ENCODE measurements around the gene TBCB. TPM values are rescaled to one million over a fixed set of nuclear protein-coding genes. Genes with fewer than 3 reads are reported as not detected.

TBCB gene
- total and polyA plus RNA-seq, 2 donors (not counting 3 experiments of a cell fraction or from before 2014, with no cell fraction given) = 178 to 363 TPM

GRCh38 chr19:36112678-36113077, 2.6 kb upstream of the TBCB start:
- Histone ChIP-seq H3K4me3 (replicated peaks in 1 of 3; ENCODE audit: insufficient read depth in 1 of 3, low read depth in 1 of 3, low read length in 3 of 3) (no peak overlapping the region), H3K9me1 (replicated peaks; ENCODE audit: control insufficient read depth, extremely low read depth, insufficient read depth, low read length) (no peaks in the 10 kb centered on the region), H3K79me2 (ENCODE audit: control insufficient read depth, insufficient read depth, low read length) (peaks cover 13% of the 10 kb centered on the region), H3K4me1 (ENCODE audit: control insufficient read depth, extremely low read depth, insufficient read depth, low read length) (peaks cover 15% of the 10 kb centered on the region), H3K36me3 (ENCODE audit: control insufficient read depth in 2 of 2, extremely low read depth in 1 of 2, insufficient read depth in 2 of 2, low read length in 2 of 2) (peaks cover 0 to 2% of the 10 kb centered on the region in 2 experiments), H3K9me3 (replicated peaks; ENCODE audit: control insufficient read depth, insufficient read depth, low read length) (no peaks in the 10 kb centered on the region), H3K4me2 (ENCODE audit: insufficient read depth, low read length) (no peak overlapping the region), H3K27me3 (ENCODE audit: control insufficient read depth in 2 of 2, insufficient read depth in 2 of 2, low read length in 2 of 2) (no peaks in the 10 kb centered on the region), H3K27ac (ENCODE audit: insufficient read depth, low read depth, low read length) (no peak overlapping the region), H3K9ac (replicated peaks; ENCODE audit: extremely low read depth, insufficient read depth, low read length) (no peak overlapping the region), H2AFZ (ENCODE audit: low read depth, low read length) (no peak overlapping the region), H4K20me1 (replicated peaks; ENCODE audit: control insufficient read depth, extremely low read depth, insufficient read depth, low read length) (no peaks in the 10 kb centered on the region)
- FAIRE-seq = no peak
- intact Hi-C loops (cut with micrococcal nuclease) (no loop called here), dilution Hi-C loops (cut with MboI; ENCODE audit: extremely low pct_ligation_motif_present, low sequenced_read_pairs) (no loop called here)
- ChIA-PET CTCF (interaction anchor here (3.6 kb wide), 1 partner anchor 52 kb away, joined by 32 read pairs; no protein-coding TSS in a partner anchor), POLR2A (no interaction called here)
- BruUV-seq (replicated peaks) = no TSS peak
- TF ChIP-seq MAX (IDR thresholded peaks at IDR 0.05; ENCODE audit: insufficient read depth, insufficient read length) (no peak), FOS (IDR thresholded peaks at IDR 0.05; ENCODE audit: borderline replicate concordance, insufficient read depth, low read length) (no peak), GATA2 (IDR thresholded peaks at IDR 0.05; ENCODE audit: insufficient read depth, insufficient read length, low read depth, low read length) (no peak), JUN (IDR thresholded peaks at IDR 0.05; ENCODE audit: borderline replicate concordance, insufficient read depth, insufficient read length, low read depth) (no peak), POLR2AphosphoS5 (IDR thresholded peaks at IDR 0.05; ENCODE audit: insufficient read depth, low read depth, low read length) (no peak), POLR2A (IDR thresholded peaks at IDR 0.05; ENCODE audit: low read depth, low read length) (no peak)
- no peak for DNase-seq (ENCODE audit: low read depth, low spot score)

GRCh38 chr19:36113425-36113824, 1.8 kb upstream of the TBCB start:
- FAIRE-seq (no peak), DNase-seq (ENCODE audit: low read depth, low spot score) (no peak)
- no peaks in the 10 kb centered on the region for H3K27me3 ChIP-seq (ENCODE audit: control insufficient read depth in 2 of 2, insufficient read depth in 2 of 2, low read length in 2 of 2)
- H3K36me3 ChIP-seq (ENCODE audit: control insufficient read depth in 2 of 2, extremely low read depth in 1 of 2, insufficient read depth in 2 of 2, low read length in 2 of 2) = peaks cover 0 to 6% of the 10 kb centered on the region in 2 experiments
- no peaks in the 10 kb centered on the region for H4K20me1 ChIP-seq (replicated peaks; ENCODE audit: control insufficient read depth, extremely low read depth, insufficient read depth, low read length)
- H3K27ac ChIP-seq (ENCODE audit: insufficient read depth, low read depth, low read length) = no peak overlapping the region
- BruUV-seq (replicated peaks) = no TSS peak
- no peaks in the 10 kb centered on the region for H3K9me3 ChIP-seq (replicated peaks; ENCODE audit: control insufficient read depth, insufficient read depth, low read length)
- H3K9ac ChIP-seq (replicated peaks; ENCODE audit: extremely low read depth, insufficient read depth, low read length) = no peak overlapping the region
- no peak overlapping the region for H3K4me3 ChIP-seq (replicated peaks in 1 of 3; ENCODE audit: insufficient read depth in 1 of 3, low read depth in 1 of 3, low read length in 3 of 3)
- ChIA-PET CTCF (interaction anchor here (3.6 kb wide), 1 partner anchor 53 kb away, joined by 32 read pairs; no protein-coding TSS in a partner anchor), POLR2A (no interaction called here)
- TF ChIP-seq JUN (IDR thresholded peaks at IDR 0.05; ENCODE audit: borderline replicate concordance, insufficient read depth, insufficient read length, low read depth) = no peak
- TF ChIP-seq MAX (IDR thresholded peaks at IDR 0.05; ENCODE audit: insufficient read depth, insufficient read length) = no peak
- TF ChIP-seq MYC (IDR thresholded peaks at IDR 0.05; ENCODE audit: low read depth, low read length) = no peak
- TF ChIP-seq FOS (IDR thresholded peaks at IDR 0.05; ENCODE audit: borderline replicate concordance, insufficient read depth, low read length) = no peak
- TF ChIP-seq CTCF (IDR thresholded peaks at IDR 0.05; ENCODE audit: extremely low read depth in 1 of 2, insufficient read depth in 1 of 2, low read depth in 1 of 2, low read length in 2 of 2) = no peak
- no peak for TF ChIP-seq GATA2 (IDR thresholded peaks at IDR 0.05; ENCODE audit: insufficient read depth, insufficient read length, low read depth, low read length)
- no peak for TF ChIP-seq POLR2A (IDR thresholded peaks at IDR 0.05; ENCODE audit: low read depth, low read length)
- TF ChIP-seq POLR2AphosphoS5 (IDR thresholded peaks at IDR 0.05; ENCODE audit: insufficient read depth, low read depth, low read length) = no peak
- no peak for TF ChIP-seq EZH2 (IDR thresholded peaks at IDR 0.05; ENCODE audit: borderline replicate concordance, low read depth, low read length, severe bottlenecking)
- H3K79me2 ChIP-seq (ENCODE audit: control insufficient read depth, insufficient read depth, low read length) = peaks cover 15% of the 10 kb centered on the region
- H3K4me1 ChIP-seq (ENCODE audit: control insufficient read depth, extremely low read depth, insufficient read depth, low read length) = peaks cover 15% of the 10 kb centered on the region
- intact Hi-C loops (cut with micrococcal nuclease) = no loop called here
- H2AFZ ChIP-seq (ENCODE audit: low read depth, low read length) = no peak overlapping the region
- peak overlapping the region; percentile 68 for H3K4me2 ChIP-seq (ENCODE audit: insufficient read depth, low read length)
- no peaks in the 10 kb centered on the region for H3K9me1 ChIP-seq (replicated peaks; ENCODE audit: control insufficient read depth, extremely low read depth, insufficient read depth, low read length)
- dilution Hi-C loops (cut with MboI; ENCODE audit: extremely low pct_ligation_motif_present, low sequenced_read_pairs) = no loop called here

Data from endothelial cell of umbilical vein (primary cell).